Measurements from ENCODE around the gene NANOGP8. TPM values are rescaled to one million over a fixed set of nuclear protein-coding genes. Genes with fewer than 3 reads are reported as not detected.

The NANOGP8 gene
- total RNA-seq, 1 experiment from 2014 or later, result 88.4 TPM

DNA sequence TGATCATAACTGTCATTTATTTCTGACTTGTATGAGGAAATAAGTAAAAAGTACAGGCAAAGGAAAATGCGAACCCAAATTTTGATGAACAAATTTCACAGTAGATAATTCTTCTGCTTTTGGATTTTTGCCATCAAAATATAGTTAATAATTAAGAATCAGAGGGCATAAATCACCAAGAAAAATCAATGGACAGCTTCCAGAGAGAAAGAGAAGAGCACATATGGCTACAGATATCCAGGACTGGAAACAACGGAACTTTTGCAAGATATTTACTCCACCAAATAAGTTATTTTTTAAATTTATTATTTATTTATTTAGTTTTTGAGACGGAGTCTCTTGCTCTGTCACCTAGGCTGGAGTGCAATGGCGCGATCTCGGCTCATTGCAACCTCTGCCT is 35.1 kb upstream of the NANOGP8 start:
- no peak overlapping the region for H3K4me3 Mint-ChIP-seq

More for the DNA sequence above, 35.1 kb upstream of the NANOGP8 start:
- H2BK15ac ChIP-seq (ENCODE audit: low read depth, low read length), result no peak overlapping the region
- no peaks in the 10 kb centered on the region for H3K23me2 ChIP-seq (ENCODE audit: insufficient read length, low read depth, low read length, poor library complexity, severe bottlenecking)
- H2BK120ac ChIP-seq (ENCODE audit: low read depth, low read length, poor library complexity, severe bottlenecking), result no peak overlapping the region
- no peak overlapping the region for H2BK5ac ChIP-seq (ENCODE audit: insufficient read length, low read length)
- H3K79me2 ChIP-seq (ENCODE audit: insufficient read depth, low read length), result no peaks in the 10 kb centered on the region
- no peaks in the 10 kb centered on the region for H4K20me1 ChIP-seq (ENCODE audit: control insufficient read depth, insufficient read depth, insufficient read length)
- no peak overlapping the region for H2BK12ac ChIP-seq (ENCODE audit: insufficient read length, low read depth, low read length)
- no peak overlapping the region for H2BK20ac ChIP-seq (ENCODE audit: low read depth, low read length, poor library complexity, severe bottlenecking)
- Mint-ChIP-seq H3K27me3 (ENCODE audit: low read depth) (no peaks in the 10 kb centered on the region), H3K4me1 (peaks cover 13 to 15% of the 10 kb centered on the region in 2 experiments), H3K36me3 (ENCODE audit: insufficient read depth in 1 of 3, low read depth in 3 of 3) (peaks cover 0 to 4% (median 0%) of the 10 kb centered on the region in 3 experiments; a peak in 1 of 7 replicates), H3K9me3 (no peaks in the 10 kb centered on the region), H3K27ac (no peak overlapping the region)
- H3K18ac ChIP-seq (ENCODE audit: insufficient read length, low read depth, low read length), result no peak overlapping the region
- H4K5ac ChIP-seq (ENCODE audit: insufficient read length, low read depth, low read length), result no peak overlapping the region
- WGBS (ENCODE audit: extremely low coverage, insufficient read length, low lambda C conversion rate), result no CpG with 5 or more reads among the region's 6 CpGs
- H2AK5ac ChIP-seq (ENCODE audit: insufficient read length, low read length), result no peak overlapping the region
- H3K4me1 ChIP-seq (ENCODE audit: insufficient read depth, low read length), result peaks cover 2% of the 10 kb centered on the region; the same call in 1 of the 2 replicates
- no peak overlapping the region for H3K56ac ChIP-seq (ENCODE audit: insufficient read length, low read depth, low read length)
- H3K79me1 ChIP-seq (ENCODE audit: insufficient read depth, low read depth, low read length, poor library complexity, severe bottlenecking), result no peaks in the 10 kb centered on the region
- H3K27ac ChIP-seq (ENCODE audit: insufficient read length, low read depth, low read length), result no peak overlapping the region
- H3T11ph ChIP-seq (ENCODE audit: low read length), result no peak overlapping the region
- TF ChIP-seq, protein P1, sequence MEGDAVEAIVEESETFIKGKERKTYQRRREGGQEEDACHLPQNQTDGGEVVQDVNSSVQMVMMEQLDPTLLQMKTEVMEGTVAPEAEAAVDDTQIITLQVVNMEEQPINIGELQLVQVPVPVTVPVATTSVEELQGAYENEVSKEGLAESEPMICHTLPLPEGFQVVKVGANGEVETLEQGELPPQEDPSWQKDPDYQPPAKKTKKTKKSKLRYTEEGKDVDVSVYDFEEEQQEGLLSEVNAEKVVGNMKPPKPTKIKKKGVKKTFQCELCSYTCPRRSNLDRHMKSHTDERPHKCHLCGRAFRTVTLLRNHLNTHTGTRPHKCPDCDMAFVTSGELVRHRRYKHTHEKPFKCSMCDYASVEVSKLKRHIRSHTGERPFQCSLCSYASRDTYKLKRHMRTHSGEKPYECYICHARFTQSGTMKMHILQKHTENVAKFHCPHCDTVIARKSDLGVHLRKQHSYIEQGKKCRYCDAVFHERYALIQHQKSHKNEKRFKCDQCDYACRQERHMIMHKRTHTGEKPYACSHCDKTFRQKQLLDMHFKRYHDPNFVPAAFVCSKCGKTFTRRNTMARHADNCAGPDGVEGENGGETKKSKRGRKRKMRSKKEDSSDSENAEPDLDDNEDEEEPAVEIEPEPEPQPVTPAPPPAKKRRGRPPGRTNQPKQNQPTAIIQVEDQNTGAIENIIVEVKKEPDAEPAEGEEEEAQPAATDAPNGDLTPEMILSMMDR (conservative IDR thresholded peaks at IDR 0.05), result no peak
- H4K8ac ChIP-seq (replicated peaks; ENCODE audit: insufficient read length, low read depth, low read length), result no peak overlapping the region
- no peak overlapping the region for H3K23ac ChIP-seq (ENCODE audit: insufficient read length, low read depth, low read length)
- DNase-seq, result no peak
- no peak overlapping the region for H4K91ac ChIP-seq (ENCODE audit: insufficient read length, low read depth, low read length)
- H3K14ac ChIP-seq (ENCODE audit: insufficient read depth, low read length), result no peak overlapping the region
- H3K4ac ChIP-seq (ENCODE audit: low read depth, low read length), result no peak overlapping the region
- no peaks in the 10 kb centered on the region for H3K27me3 ChIP-seq (ENCODE audit: insufficient read depth, low read length)
- no peak overlapping the region for H3K9ac ChIP-seq (ENCODE audit: extremely low read depth, insufficient read length, low read length)
- no peak overlapping the region for H2AFZ ChIP-seq (ENCODE audit: low read length)
- H3K9me3 ChIP-seq (ENCODE audit: control insufficient read depth, low read depth, low read length), result no peaks in the 10 kb centered on the region
- H3K4me2 ChIP-seq (ENCODE audit: insufficient read depth, insufficient read length, low read length), result no peak overlapping the region
